ENCODE results near the gene ARHGAP9. TPM values are rescaled to one million over a fixed set of nuclear protein-coding genes. Genes with fewer than 3 reads are reported as not detected.
A peak's percentile ranks its signal among the peaks of the same experiment; 100 is the strongest.

The ARHGAP9 gene
- total RNA-seq, 1 donor from 2014 or later, result 1.1 TPM

DNA sequence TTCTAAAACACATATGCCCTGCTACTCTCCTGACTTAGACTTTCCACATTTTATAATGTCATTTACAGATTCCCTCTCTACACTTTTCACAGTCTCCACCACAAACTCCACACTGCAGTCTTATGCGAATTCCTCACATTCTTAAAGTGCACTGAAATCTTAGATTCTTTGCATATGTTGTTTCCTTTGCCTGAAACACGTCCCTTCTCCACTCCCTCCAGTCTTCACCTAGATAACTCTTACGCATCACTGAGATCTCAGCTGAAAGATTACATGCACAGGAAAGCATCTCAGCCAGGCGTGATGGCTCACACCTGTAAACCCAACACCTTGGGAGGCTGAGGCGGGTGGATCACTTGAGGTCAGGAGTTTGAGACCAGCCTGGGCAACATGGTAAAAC lies 3.8 kb upstream of the ARHGAP9 start:
- TF ChIP-seq, protein P1, sequence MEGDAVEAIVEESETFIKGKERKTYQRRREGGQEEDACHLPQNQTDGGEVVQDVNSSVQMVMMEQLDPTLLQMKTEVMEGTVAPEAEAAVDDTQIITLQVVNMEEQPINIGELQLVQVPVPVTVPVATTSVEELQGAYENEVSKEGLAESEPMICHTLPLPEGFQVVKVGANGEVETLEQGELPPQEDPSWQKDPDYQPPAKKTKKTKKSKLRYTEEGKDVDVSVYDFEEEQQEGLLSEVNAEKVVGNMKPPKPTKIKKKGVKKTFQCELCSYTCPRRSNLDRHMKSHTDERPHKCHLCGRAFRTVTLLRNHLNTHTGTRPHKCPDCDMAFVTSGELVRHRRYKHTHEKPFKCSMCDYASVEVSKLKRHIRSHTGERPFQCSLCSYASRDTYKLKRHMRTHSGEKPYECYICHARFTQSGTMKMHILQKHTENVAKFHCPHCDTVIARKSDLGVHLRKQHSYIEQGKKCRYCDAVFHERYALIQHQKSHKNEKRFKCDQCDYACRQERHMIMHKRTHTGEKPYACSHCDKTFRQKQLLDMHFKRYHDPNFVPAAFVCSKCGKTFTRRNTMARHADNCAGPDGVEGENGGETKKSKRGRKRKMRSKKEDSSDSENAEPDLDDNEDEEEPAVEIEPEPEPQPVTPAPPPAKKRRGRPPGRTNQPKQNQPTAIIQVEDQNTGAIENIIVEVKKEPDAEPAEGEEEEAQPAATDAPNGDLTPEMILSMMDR (IDR thresholded peaks at IDR 0.05; ENCODE audit: insufficient read depth, low read length, poor library complexity, severe bottlenecking), result no peak

DNA sequence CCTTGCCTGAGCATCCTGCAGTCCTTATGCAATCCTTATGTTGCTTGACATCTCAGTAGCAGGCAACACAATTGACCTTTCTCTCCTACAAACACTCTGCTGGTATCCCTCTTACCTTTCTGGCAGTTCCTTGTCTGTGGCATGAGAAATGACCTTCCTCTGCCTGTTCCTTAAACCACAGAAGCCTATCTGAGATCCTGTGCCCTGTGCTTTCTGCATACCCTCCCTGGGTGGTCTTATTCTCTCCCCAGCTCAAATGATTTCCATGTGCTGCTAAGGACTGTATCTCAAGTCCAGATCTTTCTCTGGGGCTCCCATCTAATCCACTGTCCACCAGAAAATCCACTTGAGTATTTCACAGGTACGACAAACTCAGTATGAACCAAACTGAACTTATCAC lies 2.0 kb upstream of the ARHGAP9 start:
- H3K36me3 ChIP-seq (ENCODE audit: control insufficient read depth, insufficient read depth, low read length), result no peaks in the 10 kb centered on the region
- H3K4me3 ChIP-seq (ENCODE audit: low read depth, low read length), result no peak overlapping the region
- DNase-seq (ENCODE audit: low read depth), result no peak
- peaks cover 15% of the 10 kb centered on the region for H3K27me3 ChIP-seq (ENCODE audit: control insufficient read depth, insufficient read depth, low read length)
- TF ChIP-seq, protein P1 (IDR thresholded peaks at IDR 0.05; ENCODE audit: insufficient read depth, low read length, poor library complexity, severe bottlenecking), result no peak

More for the DNA sequence above, 3.8 kb upstream of the ARHGAP9 start:
- H3K27me3 ChIP-seq (ENCODE audit: control insufficient read depth, insufficient read depth, low read length), result peaks cover 7% of the 10 kb centered on the region
- no peak overlapping the region for H3K4me3 ChIP-seq (ENCODE audit: low read depth, low read length)
- no peaks in the 10 kb centered on the region for H3K36me3 ChIP-seq (ENCODE audit: control insufficient read depth, insufficient read depth, low read length)
- DNase-seq (ENCODE audit: low read depth), result peak; percentile 54

DNA sequence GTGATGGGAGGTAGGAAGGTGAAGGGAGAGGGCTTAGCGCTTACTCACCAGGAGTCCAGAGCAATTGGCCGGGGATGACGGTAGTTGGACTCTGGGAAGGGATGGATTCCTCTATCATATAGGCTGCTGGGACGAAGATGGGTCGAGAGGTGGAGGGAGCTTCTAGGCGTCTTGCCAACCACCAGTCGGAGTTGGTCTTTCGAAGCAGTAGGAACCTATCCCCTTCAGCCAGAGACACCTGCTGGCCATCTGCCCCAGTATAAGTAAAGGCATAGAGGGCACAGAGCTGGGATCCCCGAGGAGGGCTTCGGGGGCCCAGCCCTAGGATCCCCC lies 657 bp downstream of the ARHGAP9 start:
- Histone ChIP-seq H3K36me3 (ENCODE audit: control insufficient read depth, insufficient read depth, low read length) (no peaks in the 10 kb centered on the region), H3K27me3 (ENCODE audit: control insufficient read depth, insufficient read depth, low read length) (peaks cover 42% of the 10 kb centered on the region), H3K4me3 (ENCODE audit: low read depth, low read length) (no peak overlapping the region)
- DNase-seq (ENCODE audit: low read depth), result no peak
- TF ChIP-seq, protein P1 (IDR thresholded peaks at IDR 0.05; ENCODE audit: insufficient read depth, low read length, poor library complexity, severe bottlenecking), result no peak

DNA sequence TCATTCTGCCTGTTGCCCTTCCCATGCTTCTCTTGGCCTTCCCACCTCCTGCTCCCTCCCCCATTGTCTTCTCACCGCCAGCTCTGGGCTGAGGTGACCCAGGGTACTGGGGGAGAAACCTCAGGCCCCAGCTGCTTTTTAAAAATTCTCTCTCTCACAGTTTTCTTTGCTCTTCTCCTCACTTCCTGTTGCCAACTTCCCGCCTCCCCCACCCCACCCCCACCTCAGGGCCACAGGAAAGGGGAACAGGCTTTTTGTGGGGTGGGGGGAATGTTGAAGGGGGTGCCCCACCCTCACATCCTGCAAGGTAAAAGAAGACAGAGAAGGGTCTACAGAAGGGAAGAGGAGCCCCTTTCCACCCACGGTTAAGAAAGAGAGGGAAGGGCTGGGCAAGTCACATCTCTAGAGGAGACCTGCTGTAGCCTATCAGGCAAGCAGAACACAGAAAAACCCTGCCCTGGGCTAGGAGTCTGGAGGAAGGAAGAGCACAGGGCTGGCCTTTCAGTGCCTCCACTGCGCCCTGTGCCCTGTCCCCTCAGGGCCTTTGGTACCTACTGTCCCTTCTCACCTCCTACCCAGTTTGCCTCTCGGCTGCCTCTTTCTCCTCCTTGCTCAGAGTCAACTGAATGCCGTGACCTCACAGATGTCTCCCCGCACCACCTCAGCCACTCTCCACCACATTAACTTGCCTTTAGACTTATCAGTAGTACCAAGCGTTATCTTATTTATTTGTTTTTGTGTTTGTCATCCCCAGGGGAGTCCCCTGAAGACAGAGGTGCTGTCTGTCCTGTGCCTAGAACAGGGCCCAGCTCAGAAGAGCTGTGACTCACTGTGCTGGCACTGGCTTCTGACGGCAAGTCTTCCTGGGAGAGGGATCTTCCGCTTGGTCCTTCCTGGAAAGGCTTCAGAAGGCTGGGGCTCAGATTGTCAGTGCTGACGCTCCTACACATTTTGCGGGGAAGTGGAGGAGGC lies 1.7 kb downstream of the ARHGAP9 start:
- H3K27me3 ChIP-seq (ENCODE audit: control insufficient read depth, insufficient read depth, low read length), result peaks cover 48% of the 10 kb centered on the region
- H3K36me3 ChIP-seq (ENCODE audit: control insufficient read depth, insufficient read depth, low read length), result no peaks in the 10 kb centered on the region
- DNase-seq (ENCODE audit: low read depth), result no peak
- H3K4me3 ChIP-seq (ENCODE audit: low read depth, low read length), result no peak overlapping the region
- TF ChIP-seq, protein P1 (IDR thresholded peaks at IDR 0.05; ENCODE audit: insufficient read depth, low read length, poor library complexity, severe bottlenecking), result no peak

DNA sequence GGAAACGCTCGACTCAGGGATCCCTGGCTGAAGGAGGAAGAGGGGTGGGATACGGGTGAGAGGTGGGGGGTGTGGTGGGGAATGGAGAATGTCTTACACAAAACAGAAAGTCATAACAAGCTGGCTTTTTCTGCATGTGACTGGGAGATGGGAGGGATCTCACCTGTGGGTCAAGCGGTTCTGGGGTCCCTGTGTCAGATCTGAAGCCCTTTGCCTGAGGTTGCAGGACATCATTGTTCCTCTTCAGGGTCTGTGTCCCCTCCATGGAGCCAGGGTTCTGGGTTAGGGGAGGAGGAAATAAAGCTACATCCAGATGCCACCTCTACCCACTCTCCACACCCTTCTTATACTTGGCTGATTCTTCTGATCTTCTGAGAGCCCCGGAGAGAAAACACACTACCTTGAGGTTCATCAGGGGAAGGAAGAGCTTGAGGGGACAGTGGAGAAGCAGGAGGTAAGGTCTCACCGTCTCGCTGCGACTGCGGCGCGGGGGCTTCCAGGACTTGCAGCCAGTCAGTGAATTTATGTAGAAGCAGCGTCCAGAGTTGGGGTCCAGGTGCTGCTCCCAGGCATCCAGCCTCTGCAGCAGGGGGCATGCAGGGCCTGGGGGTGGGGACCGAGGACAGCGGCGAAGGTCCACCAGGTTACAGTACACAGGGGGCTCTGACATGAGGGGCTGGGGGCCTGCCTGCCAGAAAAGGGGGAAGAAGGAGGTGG lies 2.5 kb downstream of the ARHGAP9 start:
- DNase-seq (ENCODE audit: low read depth), result no peak
- TF ChIP-seq, protein P1 (IDR thresholded peaks at IDR 0.05; ENCODE audit: insufficient read depth, low read length, poor library complexity, severe bottlenecking), result no peak
- Histone ChIP-seq H3K36me3 (ENCODE audit: control insufficient read depth, insufficient read depth, low read length) (no peaks in the 10 kb centered on the region), H3K4me3 (ENCODE audit: low read depth, low read length) (no peak overlapping the region), H3K27me3 (ENCODE audit: control insufficient read depth, insufficient read depth, low read length) (peaks cover 53% of the 10 kb centered on the region)

Measured in kidney epithelial cell (primary cell).